Esophagus muscularis mucosa (tissue), 4 donors: ENCODE measurements around the gene TARP.

Experiments
- CTCF ChIP-seq, 3 experiments: fragments of 200-600 bp in 2 of 3; fragments of 450-650 bp in 1 of 3; sonication (generic) in 2 of 3; IDR thresholded peaks; one replicate each; pipeline ENCODE4 v1.5.1; 2017 to 2019; ENCODE audit warnings: antibody characterized with exemption in 3 of 3, mild to moderate bottlenecking in 2 of 3, moderate library complexity in 1 of 3
- EP300 ChIP-seq: sonication (generic); formaldehyde crosslinking; IDR thresholded peaks from one replicate; pipeline ENCODE4 v1.6.1; 2017; ENCODE audit warnings: antibody characterized with exemption
- POLR2A ChIP-seq: fragments of 450-650 bp; IDR thresholded peaks from one replicate; pipeline ENCODE4 v1.6.1; 2017; ENCODE audit warnings: antibody characterized with exemption, moderate library complexity, mild to moderate bottlenecking, low read depth
- POLR2AphosphoS5 ChIP-seq, 2 donors: sonication (generic); formaldehyde crosslinking; IDR thresholded peaks; one replicate each; pipeline ENCODE4 v1.6.1; 2017; ENCODE audit warnings: antibody characterized with exemption in 2 of 2

GRCh38 chr7:38291650-38292049 lies 18.2 kb upstream of the TARP start:
- TF ChIP-seq EP300, result no peak
- no peak for TF ChIP-seq CTCF (IDR thresholded peaks at IDR 0.05)
- TF ChIP-seq POLR2A, result no peak
- no peak for TF ChIP-seq POLR2AphosphoS5 (IDR thresholded peaks at IDR 0.05)
